HepG2 (cell line): ENCODE data around the gene MMP10. TPM values are rescaled to one million over a fixed set of nuclear protein-coding genes. Genes with fewer than 3 reads are reported as not detected.

Experiments
- CENPT ChIP-seq: sonication (generic); formaldehyde crosslinking; IDR thresholded peaks from 2 replicates; pipeline ENCODE4 v1.8.0; 2022; ENCODE audit warnings: low read depth, mild to moderate bottlenecking, moderate library complexity, missing genetic modification reagents
- RXRA ChIP-seq: sonication (generic); formaldehyde crosslinking; IDR thresholded peaks from 2 replicates; pipeline ENCODE4 v1.5.1; 2020; ENCODE audit warnings: missing genetic modification reagents
- SNAI1 ChIP-seq: sonication (generic); formaldehyde crosslinking; IDR thresholded peaks from 2 replicates; pipeline ENCODE4 v1.5.0; 2020; ENCODE audit warnings: mild to moderate bottlenecking, missing genetic modification reagents, borderline replicate concordance
- polyA plus RNA-seq, 8 experiments: library from polyadenylated mRNA; depleted of rRNA in 3 of 8; stranded (reverse) in 7 of 8; unstranded in 1 of 8; fragments of >200 nt; fragmentation: Illumina TruSeq in 4 of 8; extraction: Trizol in 4 of 8; gene quantifications; 2 replicates each; pipeline versions ENCODE4 v1.2.1 to v1.2.3, GENCODE V29; 2011 to 2016; ENCODE audit warnings: low read depth in 4 of 8, missing spikeins in 1 of 8, mixed read lengths in 1 of 8; ENCODE audit not compliant: insufficient read depth in 1 of 8
- total RNA-seq, 5 experiments: library from RNA; depleted of rRNA; stranded (reverse); fragments of >200 nt; fragmentation: Illumina TruSeq; extraction: Trizol; gene quantifications; 2 replicates each; pipeline ENCODE4 v1.2.3, GENCODE V29; 2016; ENCODE audit warnings: low read depth in 1 of 5
- TF ChIP-seq, protein P1 (sequence below): sonication (generic); formaldehyde crosslinking; IDR thresholded peaks from 2 replicates; pipeline ENCODE4 v1.5.0; 2020; ENCODE audit warnings: mild to moderate bottlenecking, missing genetic modification reagents
- TF ChIP-seq, protein P2 (sequence below), 2 experiments: IDR thresholded peaks; 2 replicates each; pipeline ENCODE4 v1.6.1; 2011 to 2012; ENCODE audit warnings: low read length in 2 of 2, borderline replicate concordance in 1 of 2, low read depth in 1 of 2, mild to moderate bottlenecking in 1 of 2, moderate library complexity in 1 of 2

The MMP10 gene
- total and polyA plus RNA-seq, 2 of the 13 experiments (the other 11 are each of a cell fraction or from before 2014, with no cell fraction given): 0.03 TPM; not detected in 1

DNA sequence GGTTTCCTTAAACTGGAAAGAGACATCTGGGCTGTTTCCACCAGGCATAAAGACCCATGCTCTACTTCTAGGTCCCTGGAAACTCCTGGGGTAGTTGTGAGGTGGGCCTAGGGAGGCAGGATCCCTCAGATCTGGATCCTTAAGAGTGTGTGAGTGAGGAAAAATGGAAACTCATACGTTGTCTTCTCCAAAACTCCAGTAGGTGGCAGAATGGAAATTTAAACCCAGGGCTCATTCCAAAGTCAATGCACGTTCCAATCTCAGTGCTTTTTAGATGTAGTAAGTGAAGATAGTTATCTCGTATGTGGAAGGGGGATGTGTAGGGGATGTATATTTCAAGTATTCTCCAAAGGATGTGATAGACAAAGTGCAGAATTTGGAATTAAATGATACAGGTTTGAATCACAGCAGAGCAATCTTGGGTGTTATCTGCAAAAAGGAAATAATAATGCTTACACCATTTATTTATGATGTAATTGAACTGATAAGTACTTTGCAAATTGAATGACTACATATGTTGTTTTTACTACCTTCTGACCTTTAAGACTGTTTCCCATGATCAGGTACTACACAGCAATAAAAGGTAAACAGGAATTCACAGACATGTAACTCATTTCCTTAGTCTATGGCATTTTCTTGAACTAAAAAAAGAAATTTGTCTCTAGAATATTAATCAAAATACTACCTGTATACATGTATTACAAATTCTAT is 30.7 kb upstream of the MMP10 start (continued):
- TF ChIP-seq, protein P1, sequence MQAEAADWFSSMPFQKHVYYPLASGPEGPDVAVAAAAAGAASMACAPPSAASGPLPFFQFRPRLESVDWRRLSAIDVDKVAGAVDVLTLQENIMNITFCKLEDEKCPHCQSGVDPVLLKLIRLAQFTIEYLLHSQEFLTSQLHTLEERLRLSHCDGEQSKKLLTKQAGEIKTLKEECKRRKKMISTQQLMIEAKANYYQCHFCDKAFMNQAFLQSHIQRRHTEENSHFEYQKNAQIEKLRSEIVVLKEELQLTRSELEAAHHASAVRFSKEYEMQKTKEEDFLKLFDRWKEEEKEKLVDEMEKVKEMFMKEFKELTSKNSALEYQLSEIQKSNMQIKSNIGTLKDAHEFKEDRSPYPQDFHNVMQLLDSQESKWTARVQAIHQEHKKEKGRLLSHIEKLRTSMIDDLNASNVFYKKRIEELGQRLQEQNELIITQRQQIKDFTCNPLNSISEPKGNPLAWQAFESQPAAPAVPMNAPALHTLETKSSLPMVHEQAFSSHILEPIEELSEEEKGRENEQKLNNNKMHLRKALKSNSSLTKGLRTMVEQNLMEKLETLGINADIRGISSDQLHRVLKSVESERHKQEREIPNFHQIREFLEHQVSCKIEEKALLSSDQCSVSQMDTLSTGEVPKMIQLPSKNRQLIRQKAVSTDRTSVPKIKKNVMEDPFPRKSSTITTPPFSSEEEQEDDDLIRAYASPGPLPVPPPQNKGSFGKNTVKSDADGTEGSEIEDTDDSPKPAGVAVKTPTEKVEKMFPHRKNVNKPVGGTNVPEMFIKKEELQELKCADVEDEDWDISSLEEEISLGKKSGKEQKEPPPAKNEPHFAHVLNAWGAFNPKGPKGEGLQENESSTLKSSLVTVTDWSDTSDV (CRISPR knock-in tag): no peak
- TF ChIP-seq RXRA (CRISPR knock-in tag): no peak
- TF ChIP-seq, protein P2, sequence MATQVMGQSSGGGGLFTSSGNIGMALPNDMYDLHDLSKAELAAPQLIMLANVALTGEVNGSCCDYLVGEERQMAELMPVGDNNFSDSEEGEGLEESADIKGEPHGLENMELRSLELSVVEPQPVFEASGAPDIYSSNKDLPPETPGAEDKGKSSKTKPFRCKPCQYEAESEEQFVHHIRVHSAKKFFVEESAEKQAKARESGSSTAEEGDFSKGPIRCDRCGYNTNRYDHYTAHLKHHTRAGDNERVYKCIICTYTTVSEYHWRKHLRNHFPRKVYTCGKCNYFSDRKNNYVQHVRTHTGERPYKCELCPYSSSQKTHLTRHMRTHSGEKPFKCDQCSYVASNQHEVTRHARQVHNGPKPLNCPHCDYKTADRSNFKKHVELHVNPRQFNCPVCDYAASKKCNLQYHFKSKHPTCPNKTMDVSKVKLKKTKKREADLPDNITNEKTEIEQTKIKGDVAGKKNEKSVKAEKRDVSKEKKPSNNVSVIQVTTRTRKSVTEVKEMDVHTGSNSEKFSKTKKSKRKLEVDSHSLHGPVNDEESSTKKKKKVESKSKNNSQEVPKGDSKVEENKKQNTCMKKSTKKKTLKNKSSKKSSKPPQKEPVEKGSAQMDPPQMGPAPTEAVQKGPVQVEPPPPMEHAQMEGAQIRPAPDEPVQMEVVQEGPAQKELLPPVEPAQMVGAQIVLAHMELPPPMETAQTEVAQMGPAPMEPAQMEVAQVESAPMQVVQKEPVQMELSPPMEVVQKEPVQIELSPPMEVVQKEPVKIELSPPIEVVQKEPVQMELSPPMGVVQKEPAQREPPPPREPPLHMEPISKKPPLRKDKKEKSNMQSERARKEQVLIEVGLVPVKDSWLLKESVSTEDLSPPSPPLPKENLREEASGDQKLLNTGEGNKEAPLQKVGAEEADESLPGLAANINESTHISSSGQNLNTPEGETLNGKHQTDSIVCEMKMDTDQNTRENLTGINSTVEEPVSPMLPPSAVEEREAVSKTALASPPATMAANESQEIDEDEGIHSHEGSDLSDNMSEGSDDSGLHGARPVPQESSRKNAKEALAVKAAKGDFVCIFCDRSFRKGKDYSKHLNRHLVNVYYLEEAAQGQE (IDR thresholded peaks at IDR 0.05; ENCODE audit: borderline replicate concordance in 1 of 2, low read depth in 1 of 2, low read length in 2 of 2): no peak
- no peak for TF ChIP-seq SNAI1
- no peak for TF ChIP-seq CENPT
